Measurements from ENCODE around the gene INTS3. TPM values are rescaled to one million over a fixed set of nuclear protein-coding genes. Genes with fewer than 3 reads are reported as not detected.
A peak's percentile ranks its signal among the peaks of the same experiment; 100 is the strongest.

INTS3 gene
- total RNA-seq, 1 experiment from 2014 or later = 66.8 TPM

GRCh38 chr1:153799016-153799415, 71.2 kb downstream of the INTS3 start:
- Mint-ChIP-seq H3K27me3 (ENCODE audit: low read depth) (no peaks in the 10 kb centered on the region; the same call in 1 of the 2 replicates), H3K4me3 (no peak overlapping the region), H3K4me1 (peaks cover 22% of the 10 kb centered on the region), H3K9me3 (no peaks in the 10 kb centered on the region), H3K36me3 (no peaks in the 10 kb centered on the region; the same call in 1 of the 2 replicates), H3K27ac (peak overlapping the region; percentile 36; the same call in 1 of the 2 replicates)
- CTCF ChIA-PET = interaction anchor here (0.9 to 3.9 kb wide), 4 partner anchors 12 to 188 kb away, joined by 3 to 51 read pairs (median 4); partner anchors contain the start of genes DENND4B and RAB13
- no peak for DNase-seq (ENCODE audit: low spot score)
- TF ChIP-seq RELA (CRISPR knock-in tag; IDR thresholded peaks at IDR 0.05; ENCODE audit: borderline replicate concordance) = no peak
- no peak for TF ChIP-seq ZNF396 (CRISPR knock-in tag; IDR thresholded peaks at IDR 0.05; ENCODE audit: borderline replicate concordance)
- no peak for TF ChIP-seq NFATC4 (CRISPR knock-in tag; IDR thresholded peaks at IDR 0.05)
- TF ChIP-seq STAT6 (CRISPR knock-in tag; conservative IDR thresholded peaks at IDR 0.05; ENCODE audit: low read depth) = no peak
- TF ChIP-seq SP1 (CRISPR knock-in tag; conservative IDR thresholded peaks at IDR 0.05) = no peak
- POLR2A ChIA-PET = interaction anchor here (1.3 kb wide), 1 partner anchor 179 kb away, joined by 3 read pairs; the partner anchor contains the start of gene JTB
- ATAC-seq = no peak

GRCh38 chr1:153799566-153800465, 72.0 kb downstream of the INTS3 start:
- CTCF ChIA-PET = interaction anchor here (0.5 to 3.9 kb wide), 4 partner anchors 72 to 187 kb away, joined by 3 to 51 read pairs (median 4); partner anchors contain the start of genes DENND4B and RAB13
- H3K27ac Mint-ChIP-seq = no peak overlapping the region
- no peak for ATAC-seq
- no peaks in the 10 kb centered on the region; the same call in 1 of the 2 replicates for H3K36me3 Mint-ChIP-seq
- DNase-seq (ENCODE audit: low spot score) = no peak
- POLR2A ChIA-PET = no interaction called here
- H3K27me3 Mint-ChIP-seq (ENCODE audit: low read depth) = no peaks in the 10 kb centered on the region; the same call in 1 of the 2 replicates
- H3K9me3 Mint-ChIP-seq = no peaks in the 10 kb centered on the region
- H3K4me3 Mint-ChIP-seq = no peak overlapping the region
- TF ChIP-seq NFATC4 (CRISPR knock-in tag; IDR thresholded peaks at IDR 0.05) = no peak
- no peak for TF ChIP-seq JAZF1 (CRISPR knock-in tag; IDR thresholded peaks at IDR 0.05)
- no peak for TF ChIP-seq ERG (CRISPR knock-in tag; IDR thresholded peaks at IDR 0.05)
- no peak for TF ChIP-seq ZNF281 (CRISPR knock-in tag; IDR thresholded peaks at IDR 0.05)
- no peak for TF ChIP-seq SMAD4 (CRISPR knock-in tag; IDR thresholded peaks at IDR 0.05)
- no peak for TF ChIP-seq ATF1 (CRISPR knock-in tag; IDR thresholded peaks at IDR 0.05)
- TF ChIP-seq CTCF (IDR thresholded peaks at IDR 0.05) = no peak
- TF ChIP-seq SOX15 (CRISPR knock-in tag; IDR thresholded peaks at IDR 0.05) = no peak
- TF ChIP-seq AR (CRISPR knock-in tag; IDR thresholded peaks at IDR 0.05) = no peak
- TF ChIP-seq STAT6 (CRISPR knock-in tag; conservative IDR thresholded peaks at IDR 0.05; ENCODE audit: low read depth) = no peak
- TF ChIP-seq FOXK1 (CRISPR knock-in tag; IDR thresholded peaks at IDR 0.05) = no peak
- no peak for TF ChIP-seq ZNF232 (CRISPR knock-in tag; IDR thresholded peaks at IDR 0.05)
- TF ChIP-seq ESRRA (CRISPR knock-in tag; IDR thresholded peaks at IDR 0.05; ENCODE audit: borderline replicate concordance) = no peak
- no peak for TF ChIP-seq RORB (CRISPR knock-in tag; IDR thresholded peaks at IDR 0.05)
- peaks cover 15% of the 10 kb centered on the region for H3K4me1 Mint-ChIP-seq
